SK-N-MC (cell line): ENCODE results near the gene TMEM120B.

Experiments used
- EZH2 ChIP-seq: fragments of 200-600 bp; sonication (generic); IDR thresholded peaks from one replicate; pipeline ENCODE4 v1.6.1; 2017; ENCODE audit warnings: antibody characterized with exemption
- FOXP2 ChIP-seq: optimal IDR thresholded peaks from 2 replicates; pipeline ENCODE3; 2011; ENCODE audit warnings: mild to moderate bottlenecking, moderate library complexity; ENCODE audit not compliant: insufficient read depth; ENCODE audit errors: extremely low read length, control extremely low read depth
- POLR2AphosphoS5 ChIP-seq: IDR thresholded peaks from 2 replicates; pipeline ENCODE4 v1.6.1; 2012; ENCODE audit warnings: mild to moderate bottlenecking, low read depth, low read length, borderline replicate concordance

GRCh38 chr12:121828826-121829225, 116.3 kb downstream of the TMEM120B start:
- no peak for TF ChIP-seq POLR2AphosphoS5
- no peak for TF ChIP-seq EZH2
- no peak for TF ChIP-seq FOXP2
